Endothelial cell of umbilical vein (primary cell): ENCODE data around the gene SPACA4. TPM values are rescaled to one million over a fixed set of nuclear protein-coding genes. Genes with fewer than 3 reads are reported as not detected.

Experiments used
- BruUV-seq: library from RNA; stranded (reverse); fragments of 400-500 nt; replicated peaks from 2 replicates; lab custom pipeline; 2021; lab: Mats Ljungman, UMichigan
- CTCF ChIA-PET: fragments of 300-600, 350-600 bp; sonication (Branson Sonifier 250); formaldehyde crosslinking; loops from one replicate; lab custom pipeline; 2021; ENCODE audit warnings: antibody characterized with exemption, inconsistent platforms; lab: Charles Lee
- POLR2A ChIA-PET: fragments of 300-600, 350-600 bp; sonication (Branson Sonifier 250); formaldehyde crosslinking; loops from one replicate; lab custom pipeline; 2021; ENCODE audit warnings: antibody characterized with exemption, inconsistent platforms; lab: Charles Lee
- DNase-seq: peaks from one replicate; pipeline ENCODE4 v3.0.0-alpha.2; 2011; ENCODE audit warnings: low read depth, low spot score
- FAIRE-seq: peaks from 2 replicates; lab custom pipeline; 2011; peaks lifted over from hg19 to GRCh38; lab: Jason Lieb, UNC
- H2AFZ ChIP-seq: 2 replicates; pipeline ENCODE4 v1.6.0; 2012; ENCODE audit warnings: low read depth, low read length, control low read depth, inconsistent platforms
- H3K27ac ChIP-seq: 2 replicates; pipeline ENCODE4 v1.5.1; 2011; ENCODE audit warnings: low read depth, mild to moderate bottlenecking, control low read depth, low read length, moderate library complexity; ENCODE audit not compliant: insufficient read depth
- H3K27me3 ChIP-seq, 2 experiments: 2 replicates each; pipeline versions ENCODE4 v1.6.0 to v1.6.1; 2011; ENCODE audit warnings: low read length in 2 of 2, mixed read lengths in 1 of 2; ENCODE audit not compliant: control insufficient read depth in 2 of 2, insufficient read depth in 2 of 2
- H3K36me3 ChIP-seq, 2 experiments: 2 replicates in 1 of 2; 3 replicates in 1 of 2; pipeline ENCODE4 v1.5.1; 2011; ENCODE audit warnings: low read length in 2 of 2, mild to moderate bottlenecking in 1 of 2, moderate library complexity in 1 of 2; ENCODE audit not compliant: control insufficient read depth in 2 of 2, insufficient read depth in 2 of 2; ENCODE audit errors: extremely low read depth in 1 of 2
- H3K4me1 ChIP-seq: 3 replicates; pipeline ENCODE4 v1.5.1; 2011; ENCODE audit warnings: mild to moderate bottlenecking, low read length; ENCODE audit not compliant: control insufficient read depth, insufficient read depth; ENCODE audit errors: extremely low read depth
- H3K4me2 ChIP-seq: 2 replicates; pipeline ENCODE4 v1.6.1; 2011; ENCODE audit warnings: low read length, control low read depth, mixed read lengths; ENCODE audit not compliant: insufficient read depth
- H3K4me3 ChIP-seq, 3 experiments: fragments of 200-600 bp in 1 of 3; sonication (generic), shearing (Covaris generic) in 1 of 3; replicated peaks in 1 of 3; 2 replicates each; pipeline ENCODE4 v1.5.1; 2011 to 2016; ENCODE audit warnings: control low read depth in 3 of 3, low read length in 3 of 3, mild to moderate bottlenecking in 2 of 3, inconsistent platforms in 1 of 3, low read depth in 1 of 3, moderate library complexity in 1 of 3; ENCODE audit not compliant: insufficient read depth in 1 of 3
- H3K79me2 ChIP-seq: 2 replicates; pipeline ENCODE4 v1.6.0; 2012; ENCODE audit warnings: low read length, inconsistent platforms; ENCODE audit not compliant: control insufficient read depth, insufficient read depth
- H3K9ac ChIP-seq: replicated peaks from 2 replicates; pipeline ENCODE3; 2011; ENCODE audit warnings: low read length, control low read depth; ENCODE audit not compliant: insufficient read depth; ENCODE audit errors: extremely low read depth
- H3K9me1 ChIP-seq: replicated peaks from 3 replicates; pipeline ENCODE4 v1.6.0; 2011; ENCODE audit warnings: mild to moderate bottlenecking, low read length; ENCODE audit not compliant: control insufficient read depth, insufficient read depth; ENCODE audit errors: extremely low read depth
- H3K9me3 ChIP-seq: replicated peaks from 2 replicates; pipeline ENCODE4 v1.5.1; 2012; ENCODE audit warnings: low read length, inconsistent platforms; ENCODE audit not compliant: control insufficient read depth, insufficient read depth
- H4K20me1 ChIP-seq: replicated peaks from 2 replicates; pipeline ENCODE3; 2011; ENCODE audit warnings: mild to moderate bottlenecking, low read length; ENCODE audit not compliant: control insufficient read depth, insufficient read depth; ENCODE audit errors: extremely low read depth
- CTCF ChIP-seq, 2 donors: IDR thresholded peaks; 1 replicate in 1 of 2; 2 replicates in 1 of 2; pipeline ENCODE4 v1.5.1; 2011; ENCODE audit warnings: low read length in 2 of 2, mild to moderate bottlenecking in 2 of 2, moderate library complexity in 2 of 2, control low read depth in 1 of 2, inconsistent platforms in 1 of 2, low read depth in 1 of 2; ENCODE audit not compliant: insufficient read depth in 1 of 2; ENCODE audit errors: extremely low read depth in 1 of 2
- EZH2 ChIP-seq: IDR thresholded peaks from 2 replicates; pipeline ENCODE4 v1.6.1; 2012; ENCODE audit warnings: borderline replicate concordance, low read depth, mild to moderate bottlenecking, moderate library complexity, low read length, inconsistent platforms; ENCODE audit not compliant: severe bottlenecking
- GATA2 ChIP-seq: IDR thresholded peaks from 2 replicates; pipeline ENCODE4 v1.7.0; 2011; ENCODE audit warnings: low read depth, mild to moderate bottlenecking, moderate library complexity, mixed read lengths, low read length; ENCODE audit not compliant: insufficient read length, insufficient read depth
- JUN ChIP-seq: IDR thresholded peaks from 2 replicates; pipeline ENCODE4 v1.6.1; 2011; ENCODE audit warnings: borderline replicate concordance, low read depth; ENCODE audit not compliant: insufficient read length, insufficient read depth
- MAX ChIP-seq: IDR thresholded peaks from 2 replicates; pipeline ENCODE4 v1.6.1; 2011; ENCODE audit not compliant: insufficient read depth, insufficient read length
- MYC ChIP-seq: IDR thresholded peaks from one replicate; pipeline ENCODE4 v1.6.1; 2011; ENCODE audit warnings: mild to moderate bottlenecking, low read depth, low read length
- POLR2A ChIP-seq: IDR thresholded peaks from 2 replicates; pipeline ENCODE4 v1.6.1; 2012; ENCODE audit warnings: low read depth, mild to moderate bottlenecking, control low read depth, low read length
- POLR2AphosphoS5 ChIP-seq: IDR thresholded peaks from 2 replicates; pipeline ENCODE4 v1.6.1; 2012; ENCODE audit warnings: low read depth, mild to moderate bottlenecking, control low read depth, low read length, moderate library complexity; ENCODE audit not compliant: insufficient read depth
- dilution Hi-C: fragments of 300-500 bp; cut with MboI; formaldehyde crosslinking; loops from one replicate; pipeline ENCODE4 v1.15.0; 2019; ENCODE audit warnings: low sequenced_read_pairs; ENCODE audit not compliant: extremely low pct_ligation_motif_present
- intact Hi-C: fragments of 100-400 bp; cut with micrococcal nuclease; formaldehyde crosslinking; loops from one replicate; pipeline ENCODE4 v1.10.0; 2022
- polyA plus RNA-seq, 4 experiments: library from polyadenylated mRNA; depleted of rRNA in 3 of 4; stranded (reverse) in 3 of 4; unstranded in 1 of 4; fragments of >200 nt; gene quantifications; 2 replicates each; pipeline versions ENCODE4 v1.2.1 to v1.2.3, GENCODE V29; 2011 to 2012; ENCODE audit warnings: missing spikeins in 1 of 4
- total RNA-seq: library from RNA; stranded (reverse); gene quantifications from 2 replicates; pipeline ENCODE4 v1.2.3, GENCODE V29; 2021

The SPACA4 gene
- total and polyA plus RNA-seq, 2 donors (not counting 3 experiments of a cell fraction or from before 2014, with no cell fraction given), result not detected

GRCh38 chr19:48618278-48618915 lies 11.9 kb downstream of the SPACA4 start:
- peaks cover 26% of the 10 kb centered on the region for H3K4me1 ChIP-seq
- no peaks in the 10 kb centered on the region for H3K9me1 ChIP-seq
- H3K36me3 ChIP-seq, result peaks cover 19 to 24% of the 10 kb centered on the region in 2 experiments
- intact Hi-C loops, result no loop called here
- peaks cover 38% of the 10 kb centered on the region for H3K79me2 ChIP-seq
- ChIA-PET POLR2A (interaction anchor here (0.8 to 1.6 kb wide), 5 partner anchors 10 to 45 kb away, joined by 3 to 15 read pairs (median 4); no protein-coding TSS in a partner anchor), CTCF (interaction anchor here (0.7 to 2.0 kb wide), 4 partner anchors 10 to 224 kb away, joined by 4 to 12 read pairs (median 5); partner anchors contain the start of gene CA11)
- H3K9ac ChIP-seq, result peak overlapping the region; percentile 99
- peak overlapping the region; percentile 86 for H3K27ac ChIP-seq
- H3K27me3 ChIP-seq, result no peaks in the 10 kb centered on the region
- FAIRE-seq, result peak; percentile 66
- no peaks in the 10 kb centered on the region for H3K9me3 ChIP-seq
- H2AFZ ChIP-seq, result no peak overlapping the region
- BruUV-seq, result TSS peak; percentile 69
- TF ChIP-seq JUN (no peak), EZH2 (no peak), POLR2A (no peak), GATA2 (no peak), POLR2AphosphoS5 (no peak), MAX (no peak), CTCF (IDR thresholded peaks at IDR 0.05; ENCODE audit: extremely low read depth in 1 of 2, insufficient read depth in 1 of 2, low read depth in 1 of 2, low read length in 2 of 2) (no peak), MYC (no peak)
- peak overlapping the region; percentile 85 to 99 (median 96) for H3K4me3 ChIP-seq
- DNase-seq, result no peak
- H4K20me1 ChIP-seq, result no peaks in the 10 kb centered on the region
- H3K4me2 ChIP-seq, result peak overlapping the region; percentile 99
- dilution Hi-C loops, result no loop called here
